ENCODE data around the gene TMED10.

Gene TMED10

DNA sequence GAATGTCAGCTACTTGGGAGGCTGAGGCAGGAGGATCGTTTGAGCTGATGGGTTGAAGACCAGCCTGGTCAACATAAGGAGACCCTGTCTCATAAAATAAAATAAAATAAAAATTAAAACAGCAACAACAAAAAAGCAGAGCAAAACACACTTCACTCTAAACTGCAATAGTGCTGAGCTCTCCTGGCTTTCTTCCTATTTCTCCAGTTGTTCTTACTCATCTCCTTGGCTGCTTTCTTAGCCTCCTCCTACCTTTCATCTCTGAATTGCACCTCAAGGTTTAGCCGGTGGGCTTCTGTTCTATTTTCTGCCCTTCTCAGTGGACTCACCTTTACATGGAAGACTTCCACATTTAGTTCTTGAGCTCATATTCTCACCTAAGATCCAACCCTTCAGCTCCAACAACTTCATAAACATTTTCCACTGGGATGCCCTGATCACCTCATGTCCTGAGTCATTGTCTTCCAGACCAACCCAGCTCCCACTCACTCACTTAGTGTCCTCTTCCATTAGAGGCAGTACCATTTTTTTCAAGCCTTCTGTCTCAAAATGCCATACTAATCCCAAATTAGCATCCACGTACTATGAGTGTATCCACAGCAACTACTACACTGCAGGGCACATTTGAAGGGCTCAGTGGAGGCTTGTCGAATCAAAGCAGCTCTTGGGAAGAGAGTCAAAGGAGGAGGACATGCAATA, 41.2 kb upstream of the TMED10 start:
- DNase-seq (ENCODE audit: low read depth): no peak
- TF ChIP-seq, protein P1, sequence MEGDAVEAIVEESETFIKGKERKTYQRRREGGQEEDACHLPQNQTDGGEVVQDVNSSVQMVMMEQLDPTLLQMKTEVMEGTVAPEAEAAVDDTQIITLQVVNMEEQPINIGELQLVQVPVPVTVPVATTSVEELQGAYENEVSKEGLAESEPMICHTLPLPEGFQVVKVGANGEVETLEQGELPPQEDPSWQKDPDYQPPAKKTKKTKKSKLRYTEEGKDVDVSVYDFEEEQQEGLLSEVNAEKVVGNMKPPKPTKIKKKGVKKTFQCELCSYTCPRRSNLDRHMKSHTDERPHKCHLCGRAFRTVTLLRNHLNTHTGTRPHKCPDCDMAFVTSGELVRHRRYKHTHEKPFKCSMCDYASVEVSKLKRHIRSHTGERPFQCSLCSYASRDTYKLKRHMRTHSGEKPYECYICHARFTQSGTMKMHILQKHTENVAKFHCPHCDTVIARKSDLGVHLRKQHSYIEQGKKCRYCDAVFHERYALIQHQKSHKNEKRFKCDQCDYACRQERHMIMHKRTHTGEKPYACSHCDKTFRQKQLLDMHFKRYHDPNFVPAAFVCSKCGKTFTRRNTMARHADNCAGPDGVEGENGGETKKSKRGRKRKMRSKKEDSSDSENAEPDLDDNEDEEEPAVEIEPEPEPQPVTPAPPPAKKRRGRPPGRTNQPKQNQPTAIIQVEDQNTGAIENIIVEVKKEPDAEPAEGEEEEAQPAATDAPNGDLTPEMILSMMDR (IDR thresholded peaks at IDR 0.05; ENCODE audit: insufficient read depth, low read depth, low read length, missing control alignments): no peak
- no peak overlapping the region for H3K4me3 ChIP-seq (ENCODE audit: low read depth, low read length)

DNA sequence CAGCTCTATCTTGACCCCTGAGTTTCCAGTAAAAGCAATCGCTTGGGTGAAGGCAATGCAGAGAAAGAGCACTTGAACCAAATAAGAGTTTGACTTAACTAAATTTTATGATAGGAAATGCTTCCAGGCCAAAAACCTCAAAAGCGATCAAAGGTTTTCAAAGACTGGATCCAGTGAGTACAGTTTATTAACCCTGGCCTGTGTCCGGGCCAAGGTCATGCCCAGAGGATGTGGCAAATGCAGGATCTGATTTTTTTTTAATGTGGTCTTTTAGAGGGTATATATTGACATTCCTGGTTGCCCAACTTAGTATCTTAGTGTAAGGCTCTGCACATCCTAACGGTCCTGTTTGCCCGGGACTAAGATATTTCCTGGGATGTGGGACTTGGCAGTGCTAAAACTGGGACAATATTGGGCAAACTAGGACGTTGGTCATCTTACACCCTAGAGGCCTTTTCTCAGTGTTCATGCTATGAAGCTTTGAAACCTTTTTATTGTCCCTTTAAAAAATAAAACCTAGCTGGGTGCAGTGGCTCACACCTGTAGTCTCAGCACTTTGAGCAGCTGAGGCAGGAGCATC, 40.1 kb upstream of the TMED10 start:
- TF ChIP-seq, protein P1 (IDR thresholded peaks at IDR 0.05; ENCODE audit: insufficient read depth, low read depth, low read length, missing control alignments): no peak
- DNase-seq (ENCODE audit: low read depth): no peak
- no peak overlapping the region for H3K4me3 ChIP-seq (ENCODE audit: low read depth, low read length)

DNA sequence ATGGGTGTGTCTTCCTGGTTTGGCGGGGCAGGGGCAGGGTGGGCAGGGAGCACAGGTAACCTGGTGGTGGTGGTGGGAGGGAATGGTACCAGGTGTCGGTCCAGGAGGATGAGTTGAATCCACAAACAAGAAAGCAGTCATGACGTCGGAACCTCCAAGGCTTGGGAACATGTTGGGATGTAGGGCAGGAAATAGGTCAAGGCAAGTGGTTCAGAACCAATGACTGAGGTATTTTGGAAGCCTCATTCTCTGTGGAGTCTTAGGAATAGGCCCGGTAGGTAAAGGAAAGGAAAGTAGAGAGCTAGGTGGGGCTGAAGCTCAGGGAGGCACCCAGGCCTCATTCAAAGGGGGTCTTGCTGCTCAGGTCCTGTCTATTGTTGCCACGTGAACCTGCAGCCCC, 39.1 kb upstream of the TMED10 start:
- DNase-seq (ENCODE audit: low read depth): no peak
- TF ChIP-seq, protein P1 (IDR thresholded peaks at IDR 0.05; ENCODE audit: insufficient read depth, low read depth, low read length, missing control alignments): no peak
- H3K4me3 ChIP-seq (ENCODE audit: low read depth, low read length): no peak overlapping the region

DNA sequence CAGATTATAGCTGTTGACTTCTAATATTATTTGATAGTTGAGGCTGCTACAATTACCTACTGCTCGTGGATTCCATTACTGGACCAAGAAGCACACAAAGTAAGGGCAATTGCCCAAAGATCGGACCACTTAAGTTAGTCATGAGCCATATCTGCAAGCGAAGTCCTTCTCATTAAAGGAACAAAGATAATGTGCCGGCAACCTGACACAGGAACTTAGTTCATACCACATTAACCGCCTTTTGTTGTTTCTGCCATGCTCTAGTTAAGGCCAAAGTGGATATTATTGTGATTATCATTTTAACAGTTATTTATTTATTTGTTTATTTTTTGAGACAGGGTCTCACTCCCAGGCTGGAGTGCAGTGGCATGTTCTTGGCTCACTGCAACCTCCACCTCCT, 38.1 kb upstream of the TMED10 start:
- H3K4me3 ChIP-seq (ENCODE audit: low read depth, low read length): no peak overlapping the region
- TF ChIP-seq, protein P1 (IDR thresholded peaks at IDR 0.05; ENCODE audit: insufficient read depth, low read depth, low read length, missing control alignments): no peak
- no peak for DNase-seq (ENCODE audit: low read depth)

DNA sequence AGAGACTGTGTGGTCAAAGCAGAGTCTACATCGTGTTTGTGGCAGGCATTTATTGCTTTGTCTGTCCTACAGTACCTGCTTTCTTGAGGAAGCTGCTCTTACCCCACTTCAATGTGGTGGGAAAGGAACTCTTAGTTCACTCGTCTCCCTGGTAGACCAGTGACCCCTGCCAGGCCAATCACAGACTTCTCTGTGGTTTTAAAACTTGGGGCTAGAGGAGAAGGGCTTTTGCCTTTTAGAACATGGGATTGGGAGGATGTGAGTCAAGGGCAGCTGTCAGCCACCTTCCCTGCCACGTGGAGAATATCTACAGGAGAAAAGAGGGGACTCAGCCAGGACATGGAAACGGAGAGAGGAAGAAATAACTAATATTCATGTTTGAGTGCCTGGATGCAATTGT, 36.8 kb upstream of the TMED10 start:
- no peak overlapping the region for H3K4me3 ChIP-seq (ENCODE audit: low read depth, low read length)
- DNase-seq (ENCODE audit: low read depth): no peak
- TF ChIP-seq, protein P1 (IDR thresholded peaks at IDR 0.05; ENCODE audit: insufficient read depth, low read depth, low read length, missing control alignments): no peak

DNA sequence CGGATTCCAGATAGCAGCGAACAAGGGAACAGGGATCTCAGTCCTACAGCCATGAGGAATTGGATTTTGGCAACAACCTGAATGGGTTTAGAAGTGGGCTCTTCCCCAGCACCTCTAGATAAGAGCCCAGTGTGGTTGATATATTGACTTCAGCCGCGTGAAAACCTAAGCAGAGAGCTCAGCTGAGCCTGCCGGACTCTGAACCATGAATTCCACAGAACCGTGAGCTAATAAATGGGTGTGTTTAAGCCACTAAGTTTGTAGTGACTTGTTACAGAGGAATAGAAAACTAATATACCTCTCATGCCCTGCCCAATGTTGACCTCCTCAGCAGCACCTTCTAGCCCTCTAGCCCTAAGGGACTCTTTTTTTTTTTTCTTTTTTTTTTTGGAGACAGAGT, 32.4 kb upstream of the TMED10 start:
- TF ChIP-seq, protein P1 (IDR thresholded peaks at IDR 0.05; ENCODE audit: insufficient read depth, low read depth, low read length, missing control alignments): no peak
- no peak overlapping the region for H3K4me3 ChIP-seq (ENCODE audit: low read depth, low read length)
- no peak for DNase-seq (ENCODE audit: low read depth)

DNA sequence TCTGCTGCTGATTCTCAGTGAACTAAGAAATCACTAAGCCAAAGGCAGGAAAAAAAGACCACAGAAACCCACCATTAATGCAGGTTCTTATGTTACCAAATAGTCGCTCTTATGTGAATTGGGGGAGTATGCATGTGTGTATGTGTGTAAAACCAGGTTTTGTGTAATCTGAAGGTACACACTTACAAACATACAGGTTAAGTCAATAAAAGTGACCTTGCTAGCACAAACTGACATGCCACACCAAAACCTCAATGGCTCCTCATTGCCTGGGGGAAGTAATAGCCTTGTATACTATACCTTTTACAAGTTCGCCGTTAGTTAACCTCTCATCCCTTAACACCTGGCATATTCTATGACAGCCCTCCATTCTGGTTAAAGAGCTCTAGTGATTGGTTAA, 29.8 kb upstream of the TMED10 start:
- H3K4me3 ChIP-seq (ENCODE audit: low read depth, low read length): no peak overlapping the region
- no peak for DNase-seq (ENCODE audit: low read depth)
- TF ChIP-seq, protein P1 (IDR thresholded peaks at IDR 0.05; ENCODE audit: insufficient read depth, low read depth, low read length, missing control alignments): no peak
